Measurements from ENCODE around the gene SLC16A13. TPM values are rescaled to one million over a fixed set of nuclear protein-coding genes. Genes with fewer than 3 reads are reported as not detected.

Gene SLC16A13
- total RNA-seq, 2 experiments from 2014 or later = 10.1 to 10.5 TPM

DNA sequence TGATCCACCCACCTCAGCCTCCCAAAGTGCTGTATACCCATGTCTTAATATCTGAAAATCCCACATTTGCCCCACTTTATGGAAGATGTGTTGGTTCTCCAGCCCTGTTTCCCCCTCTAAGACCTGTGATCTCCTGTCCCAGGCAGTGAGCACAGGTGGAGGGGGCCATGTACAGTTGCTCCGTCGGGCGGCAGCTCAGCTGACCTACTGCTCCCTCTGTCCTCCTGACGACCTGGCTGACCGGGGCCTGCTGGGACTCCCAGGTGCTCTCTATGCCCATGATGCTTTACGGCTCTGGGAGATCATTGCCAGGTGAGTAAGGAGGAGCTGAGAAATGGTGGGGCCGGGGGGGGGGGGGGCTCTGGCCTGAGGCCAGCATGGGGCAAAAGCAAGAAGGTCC lies 30.1 kb upstream of the SLC16A13 start:
- CTCF ChIA-PET = interaction anchor here (0.6 to 8.8 kb wide), 7 partner anchors 8 to 95 kb away, joined by 3 to 69 read pairs (median 3); no protein-coding TSS in a partner anchor
- POLR2A ChIA-PET = no interaction called here

DNA sequence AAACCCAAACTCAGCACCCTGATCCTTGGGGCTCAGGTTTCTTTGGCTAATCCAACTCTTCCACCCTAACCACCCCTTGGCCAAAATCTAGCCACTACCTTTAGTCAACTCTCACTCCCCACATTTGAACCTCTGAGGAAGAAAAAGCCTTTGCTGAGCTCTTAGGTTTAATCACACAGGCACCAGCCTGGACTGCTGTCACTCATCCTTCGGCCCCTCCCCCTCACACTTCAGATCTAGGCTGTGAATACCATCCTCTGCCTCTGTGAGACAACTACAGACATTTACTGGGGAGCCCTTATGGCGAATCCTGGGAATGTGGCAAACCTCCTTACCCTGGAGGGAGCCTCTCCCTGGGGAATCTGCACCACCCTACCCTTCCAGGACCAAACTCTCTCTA lies 28.7 kb upstream of the SLC16A13 start:
- CTCF ChIA-PET = interaction anchor here (0.6 to 8.8 kb wide), 4 partner anchors 16 to 97 kb away, joined by 3 to 69 read pairs (median 14); partner anchors contain the start of gene BCL6B
- POLR2A ChIA-PET = interaction anchor here (0.7 kb wide), 1 partner anchor 11 kb away, joined by 3 read pairs; the partner anchor contains the start of gene ALOX12

DNA sequence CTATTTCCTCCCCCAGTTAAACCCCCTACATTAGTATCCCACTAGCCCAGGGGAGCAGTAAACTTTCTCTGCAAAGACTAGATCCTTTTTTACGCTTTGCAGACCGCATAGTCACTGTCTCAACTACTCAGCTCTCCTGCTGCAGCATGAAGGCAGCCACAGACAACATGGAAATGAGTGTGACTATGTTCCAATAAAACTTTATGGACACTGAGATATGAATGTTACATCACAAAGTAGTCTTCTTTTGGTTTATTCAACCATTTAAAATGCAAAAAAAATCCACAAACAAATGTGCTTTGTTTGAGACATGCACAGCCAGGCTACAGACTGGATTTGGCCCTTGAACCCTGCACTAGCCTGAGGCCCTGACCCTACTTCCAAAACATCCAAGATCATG lies 25.3 kb upstream of the SLC16A13 start:
- POLR2A ChIA-PET = no interaction called here

DNA sequence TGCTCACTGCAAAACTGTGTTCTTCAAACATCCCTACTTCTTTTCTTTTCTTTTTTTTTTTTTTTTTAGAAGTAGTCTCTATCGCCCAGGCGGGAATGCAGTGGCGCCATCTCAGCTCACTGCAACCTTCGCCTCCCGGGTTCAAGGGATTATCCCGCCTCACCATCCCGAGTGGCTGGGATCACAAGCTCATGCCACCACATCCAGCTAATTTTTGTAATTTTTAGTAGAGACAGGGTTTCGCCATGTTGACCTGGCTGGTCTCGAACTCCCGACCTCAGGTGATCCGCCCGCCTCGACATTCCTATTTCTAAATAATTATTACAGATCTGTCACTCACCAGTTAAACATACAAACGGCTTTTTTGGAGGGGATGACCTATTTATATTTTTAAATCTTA lies 24.4 kb upstream of the SLC16A13 start:
- ChIA-PET CTCF (interaction anchor here (1.1 kb wide), 2 partner anchors 16 to 180 kb away, joined by 3 to 4 read pairs; no protein-coding TSS in a partner anchor), POLR2A (no interaction called here)

More for the DNA sequence above, 25.3 kb upstream of the SLC16A13 start:
- CTCF ChIA-PET = interaction anchor here (1.1 kb wide), 1 partner anchor 96 kb away, joined by 5 read pairs; no protein-coding TSS in a partner anchor

DNA sequence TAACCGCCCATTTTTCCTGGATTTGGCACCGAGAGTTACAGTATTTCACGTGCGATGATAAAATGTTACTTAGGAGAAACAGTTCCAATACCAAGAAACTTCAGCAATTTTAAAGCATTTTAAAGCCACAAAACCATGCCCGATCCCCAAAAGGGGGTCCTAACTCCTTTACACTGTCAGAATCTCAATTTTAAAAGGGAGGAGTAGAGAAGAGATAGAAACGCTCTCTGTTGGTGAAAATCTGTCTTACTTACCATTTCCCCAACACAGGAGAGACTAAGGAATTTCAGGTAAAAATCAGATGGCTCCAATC lies 23.9 kb upstream of the SLC16A13 start:
- ChIA-PET POLR2A (interaction anchor here (1.7 kb wide), 1 partner anchor 24 kb away, joined by 4 read pairs; the partner anchor contains the start of gene SLC16A13), CTCF (interaction anchor here (1.1 to 1.9 kb wide), 4 partner anchors 10 to 180 kb away, joined by 3 to 10 read pairs (median 4); partner anchors contain the start of gene BCL6B)

DNA sequence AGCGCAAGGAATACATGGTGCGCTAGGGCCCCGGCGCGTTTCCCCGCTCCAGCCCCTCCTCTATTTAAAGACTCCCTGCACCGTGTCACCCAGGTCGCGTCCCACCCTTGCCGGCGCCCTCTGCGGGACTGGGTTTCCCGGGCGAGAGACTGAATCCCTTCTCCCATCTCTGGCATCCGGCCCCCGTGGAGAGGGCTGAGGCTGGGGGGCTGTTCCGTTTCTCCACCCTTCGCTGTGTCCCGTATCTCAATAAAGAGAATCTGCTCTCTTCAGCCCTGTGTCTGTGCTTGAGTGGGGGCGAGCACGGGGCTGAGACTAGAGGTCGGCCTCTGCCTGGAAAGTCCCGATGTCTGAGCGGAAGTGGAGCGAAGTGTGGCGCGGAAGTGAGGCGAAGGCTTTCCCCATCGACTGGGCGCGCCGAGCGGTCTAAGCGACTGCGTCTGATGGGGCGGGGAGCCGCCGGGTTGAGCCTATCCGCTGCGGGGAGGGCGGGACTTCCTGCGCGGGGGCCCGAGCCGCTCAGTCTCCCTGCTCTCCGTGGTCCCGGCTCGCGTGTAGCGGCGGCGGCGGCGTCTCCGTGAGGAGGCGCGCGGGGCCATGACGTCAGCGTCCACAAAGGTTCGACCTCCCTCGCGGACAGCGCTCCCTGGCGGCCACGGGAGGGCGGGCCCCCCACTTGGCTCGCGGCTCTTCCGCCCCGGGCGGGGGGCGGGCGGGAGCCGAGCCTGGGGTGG lies 21.4 kb upstream of the SLC16A13 start:
- POLR2A ChIA-PET = interaction anchor here (0.6 to 1.7 kb wide), 2 partner anchors 20 to 21 kb away, joined by 4 to 6 read pairs; partner anchors contain the start of gene SLC16A13
- CTCF ChIA-PET = interaction anchor here (0.6 to 2.6 kb wide), 3 partner anchors 21 to 103 kb away, joined by 3 to 7 read pairs (median 3); partner anchors contain the start of gene SLC16A13

DNA sequence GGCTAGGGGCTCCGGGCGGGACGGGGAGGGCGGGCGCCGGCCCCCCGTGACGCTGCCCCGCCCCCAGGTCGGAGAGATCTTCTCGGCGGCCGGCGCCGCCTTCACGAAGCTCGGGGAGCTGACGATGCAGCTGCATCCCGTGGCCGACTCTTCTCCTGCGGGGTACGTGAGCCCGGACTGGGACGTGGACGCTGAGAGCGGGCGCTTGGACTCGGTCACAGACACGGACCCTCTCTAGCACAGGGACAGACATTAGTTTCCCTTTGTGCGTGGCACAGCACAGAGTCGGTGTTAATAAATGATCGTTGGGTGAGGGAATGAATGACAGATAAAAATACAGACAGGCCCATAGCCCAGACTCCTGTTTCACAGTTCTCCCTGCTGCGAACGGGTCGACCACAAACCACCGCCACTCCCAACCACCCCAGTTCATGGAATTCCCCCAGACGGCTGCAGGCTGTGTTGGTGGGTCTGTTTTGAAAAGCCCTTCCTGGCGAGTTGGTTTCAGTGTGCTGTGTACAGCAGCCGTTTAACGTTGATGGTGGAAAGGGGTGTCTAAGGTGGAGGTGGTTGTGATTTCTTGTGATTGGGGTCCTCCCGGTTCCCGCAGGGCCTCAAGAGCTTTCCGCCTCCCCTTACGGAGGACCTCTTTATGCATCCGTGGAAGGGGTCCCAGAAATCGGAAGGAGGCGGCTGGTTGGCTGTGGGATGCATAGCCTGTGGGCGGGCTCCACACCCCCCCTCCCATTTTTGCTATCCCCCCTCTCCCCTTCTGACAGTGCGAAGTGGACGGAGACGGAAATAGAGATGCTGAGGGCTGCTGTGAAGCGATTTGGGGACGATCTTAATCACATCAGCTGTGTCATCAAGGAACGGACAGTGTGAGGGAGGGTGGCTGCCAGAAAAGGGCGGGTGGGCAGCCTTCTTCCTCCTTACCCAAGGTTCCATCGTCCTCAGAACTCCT lies 20.5 kb upstream of the SLC16A13 start:
- ChIA-PET POLR2A (interaction anchor here (0.6 to 1.7 kb wide), 3 partner anchors 9 to 21 kb away, joined by 3 to 6 read pairs (median 3); partner anchors contain the start of genes ALOX12 and SLC16A13), CTCF (interaction anchor here (0.6 to 2.6 kb wide), 10 partner anchors 11 to 104 kb away, joined by 3 to 7 read pairs (median 4); partner anchors contain the start of gene SLC16A13)

DNA sequence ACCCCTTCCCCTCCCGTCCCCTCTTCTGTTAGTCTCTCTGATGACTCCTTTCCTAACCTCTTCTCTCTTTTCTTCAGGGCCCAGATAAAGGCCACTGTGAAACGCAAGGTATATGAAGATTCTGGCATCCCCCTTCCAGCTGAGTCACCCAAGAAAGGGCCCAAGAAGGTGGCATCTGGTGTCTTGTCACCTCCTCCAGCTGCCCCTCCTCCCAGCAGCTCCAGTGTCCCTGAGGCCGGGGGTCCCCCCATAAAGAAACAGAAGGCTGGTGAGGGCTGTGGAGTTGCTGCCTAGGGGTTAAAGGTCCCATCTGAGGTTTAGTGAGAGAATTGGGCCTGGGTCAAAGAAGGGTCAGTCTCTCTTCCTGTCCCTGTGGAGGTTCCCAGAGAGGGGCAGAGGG lies 19.4 kb upstream of the SLC16A13 start:
- CTCF ChIA-PET = interaction anchor here (0.7 to 1.8 kb wide), 6 partner anchors 11 to 102 kb away, joined by 3 to 5 read pairs (median 5); partner anchors contain the start of gene SLC16A13
- POLR2A ChIA-PET = no interaction called here

DNA sequence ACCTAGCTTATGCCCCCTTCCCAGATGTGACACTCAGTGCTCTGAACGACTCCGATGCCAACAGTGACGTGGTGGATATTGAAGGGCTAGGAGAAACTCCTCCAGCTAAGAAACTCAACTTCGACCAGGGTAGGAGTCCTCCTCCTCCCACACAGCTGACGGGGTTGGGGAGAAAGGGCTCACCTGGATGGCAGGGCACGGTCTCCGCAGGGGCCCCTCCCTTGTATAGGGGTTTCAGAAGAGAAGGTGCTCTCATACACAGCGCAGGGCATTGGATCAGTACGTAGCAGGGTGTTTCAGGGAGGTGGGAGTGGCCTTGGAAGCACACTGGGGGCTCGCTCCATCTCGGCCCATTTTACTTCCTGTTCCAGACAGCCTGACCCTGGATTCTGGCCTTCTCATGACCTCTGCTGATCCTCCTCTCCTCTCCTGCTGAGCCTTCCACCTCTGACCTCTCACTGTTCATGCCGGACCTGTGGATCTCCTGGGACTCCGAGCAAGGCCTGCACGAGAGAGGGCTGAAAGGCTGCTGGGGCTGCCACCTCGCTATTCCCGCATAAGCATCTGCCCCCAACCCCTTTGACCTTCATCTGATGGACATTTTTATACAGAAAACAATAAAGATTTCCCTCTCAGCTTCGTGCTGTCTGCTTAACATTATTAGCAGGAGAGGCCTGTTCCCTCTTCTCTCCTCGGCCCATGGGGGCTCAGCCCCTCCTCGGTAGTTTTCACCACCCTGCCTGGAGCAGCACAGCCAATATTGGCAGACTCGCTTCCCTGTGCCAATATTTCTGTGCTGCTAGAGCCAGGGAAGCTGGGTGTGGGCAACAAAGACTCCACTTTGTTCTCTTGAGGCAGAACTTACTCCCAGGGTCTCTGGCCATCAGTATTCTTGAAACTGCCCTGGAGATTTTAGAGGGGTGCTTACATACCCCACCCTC lies 18.7 kb upstream of the SLC16A13 start:
- ChIA-PET CTCF (interaction anchor here (1.8 kb wide), 1 partner anchor 11 kb away, joined by 5 read pairs; no protein-coding TSS in a partner anchor), POLR2A (no interaction called here)

DNA sequence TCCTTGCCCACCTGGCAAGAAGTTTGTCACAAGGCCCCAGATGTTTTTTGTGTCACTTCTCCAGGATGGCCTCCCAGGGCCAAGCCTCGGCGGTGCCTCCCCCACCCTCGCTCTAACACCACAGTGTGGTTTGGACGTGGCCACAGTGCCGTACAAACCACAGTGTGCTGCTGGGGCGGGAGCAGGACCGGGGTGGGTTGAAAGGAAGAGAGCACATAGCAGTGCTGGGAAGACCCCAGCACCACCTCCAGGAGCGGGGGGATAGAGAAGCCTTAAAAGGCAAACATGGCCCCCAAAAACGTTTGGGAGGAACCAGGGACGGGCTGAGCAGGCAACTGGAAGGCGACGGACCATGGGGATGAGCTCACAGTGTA lies 18.0 kb upstream of the SLC16A13 start:
- POLR2A ChIA-PET = no interaction called here
- CTCF ChIA-PET = no interaction called here

DNA sequence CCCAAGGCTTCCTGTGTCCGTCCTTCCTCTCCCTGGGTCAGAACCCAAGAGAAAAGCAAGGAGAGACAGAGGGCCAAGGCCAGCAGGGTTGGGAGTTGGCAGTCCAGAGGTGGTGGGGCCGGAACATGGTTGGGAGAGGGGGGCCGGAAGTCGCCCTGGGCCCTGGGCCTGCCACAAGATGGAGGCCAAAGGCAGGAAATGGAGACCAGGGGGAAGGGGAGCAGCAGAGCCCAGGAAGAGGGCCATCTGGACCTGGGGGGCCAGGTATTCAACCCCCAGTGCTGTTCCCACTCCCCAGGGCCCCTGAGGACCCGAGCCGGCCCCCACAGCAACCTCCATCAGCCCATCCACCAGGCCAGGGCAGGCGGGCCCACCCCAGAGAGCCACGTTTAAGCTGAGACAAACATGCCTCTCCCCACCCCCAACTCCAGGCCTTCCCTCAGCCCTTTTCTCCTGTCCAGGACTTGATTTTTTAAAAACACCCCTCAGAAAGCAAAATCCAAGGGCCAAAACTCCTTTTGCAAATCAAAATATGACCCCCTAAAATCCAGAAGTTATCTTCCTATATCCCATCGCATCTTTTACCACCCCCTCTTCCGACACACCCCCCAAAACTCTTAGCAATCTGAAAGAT lies 17.4 kb upstream of the SLC16A13 start:
- POLR2A ChIA-PET = no interaction called here

DNA sequence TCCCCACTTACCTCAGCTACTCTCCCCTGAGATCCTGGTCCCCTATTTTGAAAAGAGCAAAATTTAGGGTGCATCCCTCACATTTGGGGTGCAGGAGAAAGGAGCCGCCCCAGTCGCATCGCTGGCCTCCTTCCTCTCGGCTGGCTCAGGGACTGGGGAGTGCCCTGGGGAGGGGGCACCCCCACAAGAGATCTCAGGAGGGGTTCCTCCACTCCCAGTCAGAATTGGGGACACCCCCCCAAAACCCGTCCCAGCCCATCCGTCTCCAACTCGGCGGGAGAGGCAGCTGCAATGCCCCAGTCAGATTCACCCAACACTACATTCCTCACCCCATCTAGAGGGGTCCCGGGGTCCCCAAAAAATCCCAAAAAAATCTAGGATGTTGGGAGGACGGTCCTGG lies 16.4 kb upstream of the SLC16A13 start:
- CTCF ChIA-PET = interaction anchor here (1.3 to 1.5 kb wide), 3 partner anchors 14 to 105 kb away, joined by 3 to 5 read pairs (median 4); no protein-coding TSS in a partner anchor
- POLR2A ChIA-PET = no interaction called here

More for the DNA sequence above, 17.4 kb upstream of the SLC16A13 start:
- CTCF ChIA-PET = interaction anchor here (0.7 to 1.5 kb wide), 4 partner anchors 13 to 316 kb away, joined by 3 to 5 read pairs (median 4); no protein-coding TSS in a partner anchor

DNA sequence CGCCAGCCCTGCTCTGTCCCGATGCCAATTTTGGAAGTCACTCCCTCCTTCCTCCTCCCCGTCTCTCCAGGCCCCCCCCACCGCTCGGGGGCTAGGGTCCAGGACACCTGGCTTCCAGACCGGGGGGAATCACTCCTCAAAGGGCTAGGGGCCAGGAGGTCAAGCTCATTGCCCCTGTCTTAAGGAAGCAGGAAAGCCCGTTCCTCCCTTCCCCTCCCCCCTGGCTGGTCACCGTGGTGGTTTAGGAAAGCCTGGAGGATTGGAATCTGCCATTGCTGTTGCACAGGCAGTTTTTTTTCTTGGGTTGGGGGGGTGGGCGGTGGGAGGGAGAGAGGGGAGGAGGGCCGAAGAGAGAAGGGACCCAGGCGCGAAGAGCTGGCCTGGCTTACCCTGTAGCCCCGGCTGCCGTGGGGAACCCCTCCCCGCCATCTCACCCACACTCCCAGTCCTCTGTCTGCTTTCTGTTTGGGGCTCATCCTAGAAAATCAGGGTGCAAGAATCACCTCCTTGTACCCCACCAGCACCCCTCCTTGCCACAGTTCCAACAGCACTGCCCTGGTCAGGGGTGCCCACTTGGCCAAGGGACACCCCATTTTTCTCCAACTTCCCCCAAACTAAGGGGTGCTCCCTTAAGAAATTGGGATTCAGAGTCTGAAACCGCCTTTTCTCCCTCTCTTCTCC lies 15.8 kb upstream of the SLC16A13 start:
- POLR2A ChIA-PET = no interaction called here
- CTCF ChIA-PET = interaction anchor here (1.3 to 2.8 kb wide), 5 partner anchors 14 to 106 kb away, joined by 3 to 25 read pairs (median 5); no protein-coding TSS in a partner anchor

DNA sequence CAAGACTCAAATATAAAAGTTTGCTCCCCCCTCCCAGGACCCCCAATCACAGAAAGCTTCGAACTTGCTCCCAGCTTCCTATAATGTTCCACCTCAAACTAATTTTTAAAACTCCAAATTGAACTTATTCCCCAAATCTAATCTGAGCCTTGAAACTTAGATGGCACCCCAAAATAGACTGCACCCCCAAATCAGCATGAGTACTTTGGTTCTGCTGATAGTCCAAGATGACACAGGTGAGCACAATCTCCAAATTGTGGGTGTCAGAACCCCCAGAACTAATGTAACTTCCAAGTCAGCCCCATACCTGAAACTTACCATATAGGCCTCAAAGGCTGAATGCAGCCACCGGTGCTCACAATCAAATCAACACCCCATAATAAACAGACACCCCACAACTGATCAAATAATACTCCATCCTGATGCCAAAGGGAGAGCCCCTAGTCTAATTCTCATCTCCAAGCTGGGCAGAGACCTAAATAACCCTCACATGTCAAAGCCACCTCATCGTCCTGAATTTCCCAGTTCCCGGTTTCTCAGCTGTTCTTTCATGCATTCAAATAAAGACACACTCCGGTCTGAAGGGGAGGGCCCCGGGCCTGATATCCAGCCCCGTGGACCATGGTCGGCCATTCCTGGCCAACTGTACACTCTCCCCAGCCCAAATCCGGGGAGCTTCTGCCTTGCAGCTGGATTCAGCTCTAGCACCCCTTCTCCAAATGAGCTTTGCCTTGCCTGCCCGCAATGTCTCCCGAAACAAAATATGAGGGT lies 14.7 kb upstream of the SLC16A13 start:
- CTCF ChIA-PET = interaction anchor here (0.6 to 2.8 kb wide), 16 partner anchors 8 to 178 kb away, joined by 3 to 25 read pairs (median 6); partner anchors contain the start of genes ALOX12, RNASEK and SLC16A13
- POLR2A ChIA-PET = no interaction called here

DNA sequence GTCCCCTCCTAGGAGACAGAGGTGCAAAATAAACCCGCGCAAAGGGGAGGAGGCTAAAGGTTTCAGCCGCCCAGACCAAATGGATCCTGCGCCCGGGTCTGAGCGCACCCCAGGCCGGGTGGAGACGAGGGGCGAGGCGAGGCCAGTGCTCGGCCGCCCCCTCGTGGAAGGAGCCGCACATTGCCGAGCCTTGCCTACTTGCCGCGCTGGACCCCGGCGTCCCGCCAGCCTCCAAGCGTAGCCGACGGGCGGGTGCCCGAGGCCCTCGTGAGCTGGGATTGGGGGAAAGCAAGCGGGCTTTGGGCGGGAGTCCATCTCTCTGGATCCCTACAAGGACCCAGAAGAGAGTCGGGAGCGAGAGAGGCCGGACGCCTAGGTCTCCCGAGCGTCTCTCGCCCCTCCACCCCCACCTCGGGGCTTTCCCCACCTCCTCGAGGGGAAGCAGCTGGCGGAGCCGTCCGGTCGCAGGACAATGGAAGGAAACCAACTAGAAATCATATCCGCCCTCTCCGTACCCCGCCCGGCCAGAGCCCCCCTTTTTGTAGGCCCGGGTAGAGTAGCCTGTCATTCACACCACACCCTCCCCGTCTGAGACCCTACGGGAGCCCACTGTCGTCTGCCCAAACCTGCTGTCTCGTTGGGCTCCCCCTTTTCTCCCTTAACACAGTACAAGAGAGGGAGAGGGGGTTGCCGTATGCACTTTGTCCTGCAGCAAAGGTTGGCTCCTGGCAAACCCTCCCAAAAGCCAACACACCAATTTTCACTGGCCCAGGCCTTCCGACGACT lies 13.6 kb upstream of the SLC16A13 start:
- POLR2A ChIA-PET = no interaction called here
- CTCF ChIA-PET = interaction anchor here (0.6 to 2.8 kb wide), 18 partner anchors 9 to 180 kb away, joined by 3 to 25 read pairs (median 6); partner anchors contain the start of genes ALOX12, RNASEK and SLC16A13

Data from activated CD8-positive, alpha-beta memory T cell treated with anti-CD3 and anti-CD28 coated beads for 36 hours (primary cell).